Type B pancreatic cell (in vitro differentiated cells): ENCODE results near the gene COL4A2. TPM values are rescaled to one million over a fixed set of nuclear protein-coding genes. Genes with fewer than 3 reads are reported as not detected.

Experiments used
- DNase-seq: peaks from one replicate; pipeline ENCODE4 v3.0.0; 2021; ENCODE audit warnings: mixed read lengths; ENCODE audit not compliant: unreplicated experiment; ENCODE audit errors: extremely low spot score
- H3K27ac Mint-ChIP-seq: 2 replicates; pipeline ENCODE4 v1.8.0; 2021; ENCODE audit warnings: mild to moderate bottlenecking, mixed read lengths
- H3K27me3 Mint-ChIP-seq: 2 replicates; pipeline ENCODE4 v1.8.0; 2021; ENCODE audit warnings: mixed read lengths
- H3K36me3 Mint-ChIP-seq: 2 replicates; pipeline ENCODE4 v1.8.0; 2021; ENCODE audit warnings: mixed read lengths
- H3K4me1 Mint-ChIP-seq: one replicate; pipeline ENCODE4 v1.8.0; 2021; ENCODE audit warnings: mixed read lengths; ENCODE audit not compliant: unreplicated experiment
- H3K4me3 Mint-ChIP-seq: 2 replicates; pipeline ENCODE4 v1.8.0; 2021; ENCODE audit warnings: mild to moderate bottlenecking, mixed read lengths
- H3K9me3 Mint-ChIP-seq: 2 replicates; pipeline ENCODE4 v1.8.0; 2021; ENCODE audit warnings: mixed read lengths
- CTCF ChIP-seq: fragments of 200-600 bp; sonication (generic); conservative IDR thresholded peaks from 2 replicates; pipeline ENCODE4 v1.5.0; 2021; ENCODE audit warnings: antibody characterized with exemption, mild to moderate bottlenecking
- total RNA-seq: library from RNA; stranded (reverse); gene quantifications from 2 replicates; pipeline ENCODE4 v1.2.1, GENCODE V29; 2021; ENCODE audit warnings: low replicate concordance

Gene COL4A2
- total RNA-seq, 1 donor from 2014 or later: 145 TPM

DNA sequence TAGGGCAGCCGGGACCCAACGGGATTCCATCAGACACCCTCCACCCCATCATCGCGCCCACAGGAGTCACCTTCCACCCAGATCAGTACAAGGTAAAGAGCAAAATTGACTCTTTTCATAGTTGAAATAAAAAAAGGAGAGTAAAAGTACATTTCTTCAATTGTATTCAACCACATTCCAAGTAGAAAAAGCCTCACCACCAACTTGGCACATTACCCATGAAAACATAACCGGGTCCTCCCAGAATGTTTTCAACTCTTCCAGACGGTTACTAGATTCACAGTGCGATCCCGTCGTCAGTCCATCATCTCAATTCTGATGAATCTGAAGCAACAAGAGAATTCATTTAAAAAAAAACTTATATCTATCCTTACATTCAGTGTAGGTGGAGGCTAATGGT, 129.2 kb downstream of the COL4A2 start:
- H3K4me3 Mint-ChIP-seq: no peak overlapping the region
- H3K27me3 Mint-ChIP-seq: no peaks in the 10 kb centered on the region
- H3K27ac Mint-ChIP-seq: no peak overlapping the region
- H3K9me3 Mint-ChIP-seq: no peaks in the 10 kb centered on the region
- DNase-seq: no peak
- TF ChIP-seq CTCF: no peak
- peaks cover 12% of the 10 kb centered on the region for H3K4me1 Mint-ChIP-seq
- peaks cover 38% of the 10 kb centered on the region for H3K36me3 Mint-ChIP-seq

DNA sequence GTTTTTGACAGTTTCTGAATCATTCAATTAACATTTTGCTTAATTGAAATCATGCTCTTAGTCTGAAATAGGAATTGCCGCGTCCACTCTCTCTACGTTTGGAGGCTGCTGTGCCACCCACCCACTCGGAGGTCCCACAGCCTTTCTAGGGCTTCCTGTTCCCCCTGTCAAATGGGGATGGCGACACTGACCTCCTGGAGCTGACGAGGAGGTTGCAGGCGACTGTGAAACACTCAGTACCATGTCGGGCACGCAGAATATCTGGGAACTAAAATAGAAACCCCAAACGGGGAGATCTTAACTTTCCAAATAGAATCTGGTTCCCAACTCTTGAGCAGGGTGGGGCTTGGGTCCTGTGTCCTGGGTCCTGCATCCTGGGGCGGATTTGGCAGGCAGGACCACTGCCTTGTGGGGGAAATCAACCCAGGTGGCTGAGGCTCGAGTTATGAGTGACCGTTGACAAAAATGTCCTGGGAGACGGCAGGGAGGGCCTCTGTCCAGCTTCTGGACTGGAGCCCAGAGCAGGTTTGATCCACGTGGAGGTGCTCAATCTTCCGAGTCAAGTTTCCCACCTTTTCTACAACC, 129.8 kb downstream of the COL4A2 start:
- H3K27ac Mint-ChIP-seq: no peak overlapping the region
- H3K9me3 Mint-ChIP-seq: no peaks in the 10 kb centered on the region
- no peak for TF ChIP-seq CTCF
- DNase-seq: no peak
- peaks cover 37% of the 10 kb centered on the region for H3K36me3 Mint-ChIP-seq
- H3K27me3 Mint-ChIP-seq: no peaks in the 10 kb centered on the region
- no peak overlapping the region for H3K4me3 Mint-ChIP-seq
- peaks cover 12% of the 10 kb centered on the region for H3K4me1 Mint-ChIP-seq

- H3K4me3 Mint-ChIP-seq: no peak overlapping the region
- TF ChIP-seq CTCF: no peak
- peaks cover 31% of the 10 kb centered on the region for H3K36me3 Mint-ChIP-seq
- DNase-seq: no peak
- H3K27me3 Mint-ChIP-seq: no peaks in the 10 kb centered on the region
- no peaks in the 10 kb centered on the region for H3K9me3 Mint-ChIP-seq
- H3K4me1 Mint-ChIP-seq: peaks cover 8% of the 10 kb centered on the region
- no peak overlapping the region for H3K27ac Mint-ChIP-seq
These were observed 131.1 kb downstream of the COL4A2 start for GRCh38 chr13:110438211-110438610.

DNA sequence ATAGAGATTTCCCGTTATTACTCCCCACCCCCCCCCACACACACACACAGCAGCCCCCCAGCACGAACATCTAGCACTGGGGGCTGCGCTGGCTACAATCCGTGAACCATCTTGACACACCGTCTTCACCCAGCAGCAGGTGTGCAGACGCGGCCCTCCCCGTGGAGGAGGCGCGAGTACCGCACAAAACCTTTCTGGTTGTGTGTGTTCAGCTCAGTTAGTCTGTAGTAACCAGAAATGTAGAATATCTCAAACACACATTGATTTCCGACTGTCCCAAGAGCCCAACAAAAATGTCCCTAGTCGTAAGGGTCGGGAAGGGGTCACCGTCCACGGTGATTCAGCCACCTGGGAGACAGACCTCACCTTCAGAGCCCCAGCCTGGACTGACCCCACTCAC, 131.7 kb downstream of the COL4A2 start:
- DNase-seq: no peak
- no peak for TF ChIP-seq CTCF
- Mint-ChIP-seq H3K9me3 (no peaks in the 10 kb centered on the region), H3K27ac (no peak overlapping the region), H3K4me3 (no peak overlapping the region), H3K27me3 (no peaks in the 10 kb centered on the region), H3K4me1 (peaks cover 5% of the 10 kb centered on the region), H3K36me3 (peaks cover 28% of the 10 kb centered on the region)

DNA sequence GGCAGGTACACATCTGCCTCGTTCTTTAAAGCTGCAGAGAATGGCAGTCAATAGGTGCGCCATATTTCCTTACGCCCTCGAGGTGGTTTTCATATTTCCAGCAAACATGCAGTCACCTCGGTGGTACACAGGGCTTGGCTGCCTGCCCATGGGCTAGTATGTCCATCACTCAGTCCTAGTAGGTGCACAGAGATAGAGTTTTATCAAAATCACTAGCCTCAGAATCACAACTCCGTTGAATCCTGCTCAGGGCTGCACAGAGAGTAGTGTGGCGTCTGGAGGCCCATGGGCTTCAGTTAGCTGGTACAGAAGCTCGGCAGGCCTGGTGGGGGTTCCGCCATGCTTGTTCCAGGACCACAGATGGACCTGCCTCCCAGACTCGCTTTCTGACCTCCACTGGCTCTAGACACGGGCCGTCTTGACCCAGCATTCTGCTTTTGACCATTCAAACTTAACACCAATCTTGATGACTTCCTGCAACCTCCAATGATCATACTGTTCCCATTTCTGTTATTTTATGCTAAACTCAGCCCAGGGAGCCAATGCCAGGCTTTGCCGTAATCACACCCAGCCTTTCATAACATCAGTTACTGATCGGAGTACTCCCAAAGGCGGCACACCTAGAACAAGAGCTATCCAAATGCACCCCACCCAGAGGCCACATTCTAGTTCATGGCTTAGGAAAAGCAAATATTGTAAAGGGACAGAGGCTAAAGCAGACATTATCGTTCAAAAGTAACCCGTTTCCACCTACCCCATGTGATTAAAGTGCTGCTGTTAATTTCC, 134.1 kb downstream of the COL4A2 start:
- H3K4me1 Mint-ChIP-seq: peaks cover 8% of the 10 kb centered on the region
- H3K4me3 Mint-ChIP-seq: no peak overlapping the region
- no peaks in the 10 kb centered on the region for H3K9me3 Mint-ChIP-seq
- DNase-seq: no peak
- no peak overlapping the region for H3K27ac Mint-ChIP-seq
- H3K36me3 Mint-ChIP-seq: peaks cover 23% of the 10 kb centered on the region
- TF ChIP-seq CTCF: no peak
- no peaks in the 10 kb centered on the region for H3K27me3 Mint-ChIP-seq
